Effector memory CD8-positive, alpha-beta T cell (primary cell): ENCODE data around the gene NCAM1.

ENCODE experiments used
- ATAC-seq: fragments of 150-1000 bp; cut with Tn5 transposase; replicated peaks from 2 replicates; pipeline ENCODE4 v1.10.0; 2021; ENCODE audit warnings: mild to moderate bottlenecking, moderate library complexity
- DNase-seq, 3 experiments: peaks; one replicate each; pipeline ENCODE4 v3.0.0; 2021
- H3K27ac Mint-ChIP-seq, 2 donors: one replicate each; pipeline ENCODE4 v1.8.0; 2022; ENCODE audit warnings: mild to moderate bottlenecking in 2 of 2, mixed read lengths in 2 of 2, moderate library complexity in 2 of 2
- H3K27me3 Mint-ChIP-seq, 2 donors: one replicate each; pipeline ENCODE4 v1.8.0; 2022; ENCODE audit warnings: mixed read lengths in 2 of 2
- H3K36me3 Mint-ChIP-seq: one replicate; pipeline ENCODE4 v1.8.0; 2022; ENCODE audit warnings: mild to moderate bottlenecking, moderate library complexity, mixed read lengths; ENCODE audit not compliant: insufficient read depth
- H3K4me1 Mint-ChIP-seq, 2 donors: one replicate each; pipeline ENCODE4 v1.8.0; 2022; ENCODE audit warnings: low read depth in 2 of 2, mixed read lengths in 2 of 2
- H3K4me3 Mint-ChIP-seq, 2 donors: one replicate each; pipeline ENCODE4 v1.8.0; 2022; ENCODE audit warnings: mild to moderate bottlenecking in 2 of 2, mixed read lengths in 2 of 2, moderate library complexity in 2 of 2
- H3K9me3 Mint-ChIP-seq, 2 donors: one replicate each; pipeline ENCODE4 v1.8.0; 2022; ENCODE audit warnings: mixed read lengths in 2 of 2

The NCAM1 gene

GRCh38 chr11:113189909-113190667 lies 228.9 kb downstream of the NCAM1 start:
- no peaks in the 10 kb centered on the region for H3K4me1 Mint-ChIP-seq
- ATAC-seq (no peak), DNase-seq (no peak)
- peaks cover 6 to 42% of the 10 kb centered on the region in 2 donors for H3K27me3 Mint-ChIP-seq
- no peaks in the 10 kb centered on the region for H3K9me3 Mint-ChIP-seq
- no peak overlapping the region for H3K27ac Mint-ChIP-seq
- H3K36me3 Mint-ChIP-seq = no peaks in the 10 kb centered on the region
- no peak overlapping the region for H3K4me3 Mint-ChIP-seq

- no peak overlapping the region for H3K4me3 Mint-ChIP-seq
- ATAC-seq (no peak), DNase-seq (no peak)
- H3K4me1 Mint-ChIP-seq = no peaks in the 10 kb centered on the region
- H3K27me3 Mint-ChIP-seq = peaks cover 18 to 45% of the 10 kb centered on the region in 2 donors
- H3K27ac Mint-ChIP-seq = no peak overlapping the region
- H3K9me3 Mint-ChIP-seq = no peaks in the 10 kb centered on the region
- no peaks in the 10 kb centered on the region for H3K36me3 Mint-ChIP-seq
Measured at GRCh38 chr11:113192121-113192925, 231.1 kb downstream of the NCAM1 start.

- DNase-seq (no peak), ATAC-seq (no peak)
- Mint-ChIP-seq H3K4me1 (no peaks in the 10 kb centered on the region), H3K9me3 (no peaks in the 10 kb centered on the region), H3K27me3 (peaks cover 24 to 52% of the 10 kb centered on the region in 2 donors), H3K27ac (no peak overlapping the region), H3K4me3 (no peak overlapping the region), H3K36me3 (no peaks in the 10 kb centered on the region)
Measured at GRCh38 chr11:113193016-113193415, 231.8 kb downstream of the NCAM1 start.

- Mint-ChIP-seq H3K4me1 (no peaks in the 10 kb centered on the region), H3K27me3 (peaks cover 20 to 49% of the 10 kb centered on the region in 2 donors), H3K9me3 (no peaks in the 10 kb centered on the region), H3K27ac (no peak overlapping the region), H3K4me3 (no peak overlapping the region), H3K36me3 (no peaks in the 10 kb centered on the region)
- no peak for ATAC-seq
- no peak for DNase-seq
Measured at GRCh38 chr11:113193946-113194345, 232.7 kb downstream of the NCAM1 start.

DNA sequence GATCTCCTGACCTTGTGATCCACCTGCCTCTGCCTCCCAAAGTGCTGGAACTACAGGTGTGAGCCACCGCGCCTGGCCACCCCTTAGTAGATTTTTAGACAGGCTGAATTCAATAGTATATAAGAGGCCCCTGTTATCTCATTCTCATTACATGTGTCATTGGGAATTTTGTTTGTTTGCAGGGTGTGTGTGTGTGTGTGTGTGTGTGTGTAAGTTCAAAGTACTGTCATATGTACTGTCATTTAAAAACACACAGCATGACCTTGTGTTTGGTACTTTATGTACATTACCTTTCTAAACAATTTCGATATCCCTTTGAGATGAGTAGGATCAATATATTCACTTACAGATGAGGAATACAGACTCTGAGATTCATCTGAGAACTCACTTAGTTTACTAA lies 234.5 kb downstream of the NCAM1 start:
- no peaks in the 10 kb centered on the region for H3K36me3 Mint-ChIP-seq
- no peak for DNase-seq
- no peak overlapping the region for H3K27ac Mint-ChIP-seq
- ATAC-seq = no peak
- no peak overlapping the region for H3K4me3 Mint-ChIP-seq
- no peaks in the 10 kb centered on the region for H3K4me1 Mint-ChIP-seq
- H3K9me3 Mint-ChIP-seq = no peaks in the 10 kb centered on the region
- H3K27me3 Mint-ChIP-seq = peaks cover 20 to 48% of the 10 kb centered on the region in 2 donors

DNA sequence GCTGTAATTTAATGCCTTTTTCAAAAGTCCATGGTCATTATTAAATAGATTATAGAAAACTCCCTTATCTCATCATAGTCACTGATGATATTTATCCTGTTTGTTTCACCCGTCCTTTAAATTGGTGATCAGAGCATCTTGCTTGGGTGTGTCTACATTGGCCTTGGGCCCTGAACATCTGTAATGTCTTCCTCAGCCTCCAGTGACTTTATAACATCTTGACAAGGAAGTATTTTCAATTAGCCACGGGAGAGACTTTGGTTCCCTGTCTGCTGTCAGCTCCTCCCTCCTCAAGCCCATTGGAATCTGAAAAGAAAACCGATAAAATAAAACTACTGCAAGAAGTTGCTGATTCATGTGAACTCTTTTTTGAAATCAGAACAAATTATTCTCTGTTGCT lies 236.2 kb downstream of the NCAM1 start:
- DNase-seq (no peak), ATAC-seq (no peak)
- Mint-ChIP-seq H3K4me3 (no peak overlapping the region), H3K36me3 (no peaks in the 10 kb centered on the region), H3K27ac (no peak overlapping the region), H3K4me1 (no peaks in the 10 kb centered on the region), H3K9me3 (no peaks in the 10 kb centered on the region), H3K27me3 (peaks cover 26 to 51% of the 10 kb centered on the region in 2 donors)

DNA sequence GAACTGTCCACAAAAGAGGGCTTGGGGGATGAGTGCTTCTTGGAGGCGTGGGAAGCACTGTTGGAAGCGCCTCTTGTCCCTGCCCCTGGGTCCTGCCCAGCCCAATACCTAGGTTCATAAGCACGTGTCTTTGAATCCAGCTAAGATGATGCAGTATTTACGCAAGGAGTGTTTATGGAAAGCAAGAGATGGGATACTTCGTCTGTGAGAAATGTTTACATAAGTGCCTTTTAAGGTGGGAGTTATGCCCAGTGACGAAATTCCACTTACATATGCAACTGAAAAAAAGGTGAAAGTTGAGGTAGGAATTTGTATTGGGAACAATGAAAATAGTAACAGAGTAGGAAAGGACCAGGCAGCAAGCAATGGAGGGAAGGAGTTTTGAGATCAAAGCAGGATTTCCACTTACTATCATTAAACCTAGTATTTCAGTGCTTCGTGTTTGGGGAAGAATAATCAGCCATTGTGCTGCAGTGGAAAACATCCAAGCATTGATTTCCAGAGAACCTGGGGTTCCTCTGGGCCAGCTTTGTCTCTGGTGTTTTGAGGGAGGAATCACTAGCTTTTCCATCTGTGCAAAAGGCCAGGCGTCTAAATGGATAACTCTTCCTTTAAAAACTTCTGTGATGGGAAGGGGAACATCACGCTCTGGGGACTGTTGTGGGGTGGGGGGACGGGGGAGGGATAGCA lies 237.9 kb downstream of the NCAM1 start:
- Mint-ChIP-seq H3K27ac (no peak overlapping the region), H3K4me3 (no peak overlapping the region), H3K27me3 (peaks cover 29 to 54% of the 10 kb centered on the region in 2 donors), H3K4me1 (no peaks in the 10 kb centered on the region), H3K9me3 (no peaks in the 10 kb centered on the region), H3K36me3 (no peaks in the 10 kb centered on the region)
- DNase-seq (no peak), ATAC-seq (no peak)

- Mint-ChIP-seq H3K27ac (no peak overlapping the region), H3K4me1 (no peaks in the 10 kb centered on the region)
Measured at GRCh38 chr11:113199866-113200265, 238.6 kb downstream of the NCAM1 start.

GRCh38 chr11:113201054-113201818 lies 240.0 kb downstream of the NCAM1 start:
- no peaks in the 10 kb centered on the region for H3K36me3 Mint-ChIP-seq

More at GRCh38 chr11:113199866-113200265, 238.6 kb downstream of the NCAM1 start:
- H3K27me3 Mint-ChIP-seq = peaks cover 29 to 61% of the 10 kb centered on the region in 2 donors
- DNase-seq (no peak), ATAC-seq (no peak)
- no peaks in the 10 kb centered on the region for H3K36me3 Mint-ChIP-seq
- H3K4me3 Mint-ChIP-seq = no peak overlapping the region
- no peaks in the 10 kb centered on the region for H3K9me3 Mint-ChIP-seq

DNA sequence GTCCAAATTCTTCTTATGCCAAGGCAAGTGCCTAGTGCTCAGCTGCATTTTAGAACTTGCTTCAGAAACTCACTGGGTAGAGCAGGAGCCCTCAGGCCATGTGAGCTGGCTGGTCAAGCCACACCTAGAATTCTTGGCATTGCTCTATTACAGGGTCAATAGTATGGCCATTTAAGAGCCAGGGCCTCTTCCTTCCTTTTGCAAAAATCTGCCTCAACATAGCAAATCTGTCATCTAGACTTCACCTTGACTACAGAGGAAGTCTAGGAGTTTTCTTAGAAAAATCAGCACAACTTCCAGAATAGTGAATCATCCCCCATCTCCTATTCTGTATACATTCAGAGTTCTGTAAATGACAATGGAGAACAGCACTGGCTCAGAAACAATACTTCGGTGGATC lies 241.2 kb downstream of the NCAM1 start:
- DNase-seq (no peak), ATAC-seq (no peak)
- peaks cover 21 to 60% of the 10 kb centered on the region in 2 donors for H3K27me3 Mint-ChIP-seq
- H3K36me3 Mint-ChIP-seq = no peaks in the 10 kb centered on the region
- H3K4me3 Mint-ChIP-seq = no peak overlapping the region
- H3K4me1 Mint-ChIP-seq = no peaks in the 10 kb centered on the region
- no peaks in the 10 kb centered on the region for H3K9me3 Mint-ChIP-seq
- no peak overlapping the region for H3K27ac Mint-ChIP-seq

More at GRCh38 chr11:113201054-113201818, 240.0 kb downstream of the NCAM1 start:
- ATAC-seq (no peak), DNase-seq (no peak)
- no peak overlapping the region for H3K27ac Mint-ChIP-seq
- no peaks in the 10 kb centered on the region for H3K9me3 Mint-ChIP-seq
- H3K4me1 Mint-ChIP-seq = no peaks in the 10 kb centered on the region
- H3K27me3 Mint-ChIP-seq = peaks cover 25 to 64% of the 10 kb centered on the region in 2 donors
- no peak overlapping the region for H3K4me3 Mint-ChIP-seq

- no peak for ATAC-seq
- H3K4me3 Mint-ChIP-seq = no peak overlapping the region
- no peaks in the 10 kb centered on the region for H3K9me3 Mint-ChIP-seq
Measured at GRCh38 chr11:113203141-113203753, 242.0 kb downstream of the NCAM1 start.

DNA sequence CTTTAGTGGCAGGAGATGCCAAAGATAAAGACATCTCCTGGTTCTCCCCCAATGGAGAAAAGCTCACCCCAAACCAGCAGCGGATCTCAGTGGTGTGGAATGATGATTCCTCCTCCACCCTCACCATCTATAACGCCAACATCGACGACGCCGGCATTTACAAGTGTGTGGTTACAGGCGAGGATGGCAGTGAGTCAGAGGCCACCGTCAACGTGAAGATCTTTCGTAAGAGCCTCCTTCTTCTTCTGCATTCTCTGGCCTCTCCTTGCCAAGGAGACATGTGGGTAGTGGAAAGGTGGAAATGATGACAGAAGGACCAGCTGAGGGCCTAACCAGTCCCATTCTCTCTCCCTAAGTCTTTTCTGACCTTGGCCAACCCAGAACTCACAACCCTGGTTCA lies 243.1 kb downstream of the NCAM1 start:
- Mint-ChIP-seq H3K27ac (no peak overlapping the region), H3K4me3 (no peak overlapping the region), H3K9me3 (no peaks in the 10 kb centered on the region), H3K4me1 (no peaks in the 10 kb centered on the region), H3K36me3 (no peaks in the 10 kb centered on the region), H3K27me3 (peaks cover 23 to 55% of the 10 kb centered on the region in 2 donors)
- ATAC-seq = no peak
- no peak for DNase-seq

More at GRCh38 chr11:113203141-113203753, 242.0 kb downstream of the NCAM1 start:
- DNase-seq = no peak
- H3K4me1 Mint-ChIP-seq = no peaks in the 10 kb centered on the region
- H3K27me3 Mint-ChIP-seq = peaks cover 18 to 59% of the 10 kb centered on the region in 2 donors
- no peaks in the 10 kb centered on the region for H3K36me3 Mint-ChIP-seq
- no peak overlapping the region for H3K27ac Mint-ChIP-seq
